ENCODE data around the gene SCP2.

SCP2 gene

DNA sequence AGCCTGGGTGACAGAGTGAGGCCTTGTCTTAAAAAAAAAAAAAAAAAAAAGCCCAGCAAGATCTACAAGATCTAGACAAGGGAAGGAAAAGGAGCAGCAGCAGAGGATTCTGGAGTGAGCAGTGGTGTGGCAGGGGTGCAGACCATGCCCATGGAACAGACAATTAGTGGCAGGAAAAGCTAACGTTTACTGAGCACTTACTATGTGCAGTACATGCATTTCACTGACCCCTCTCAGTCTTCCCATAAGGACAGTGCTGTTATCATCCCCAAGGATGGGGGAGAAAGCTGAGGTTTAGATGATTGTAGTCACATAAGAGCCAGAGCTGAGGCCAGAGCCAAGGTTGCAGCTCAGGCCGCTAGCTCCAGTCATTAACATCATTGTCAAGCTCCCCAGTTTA, 140.8 kb downstream of the SCP2 start:
- DNase-seq (ENCODE audit: low read depth, low spot score), result no peak

DNA sequence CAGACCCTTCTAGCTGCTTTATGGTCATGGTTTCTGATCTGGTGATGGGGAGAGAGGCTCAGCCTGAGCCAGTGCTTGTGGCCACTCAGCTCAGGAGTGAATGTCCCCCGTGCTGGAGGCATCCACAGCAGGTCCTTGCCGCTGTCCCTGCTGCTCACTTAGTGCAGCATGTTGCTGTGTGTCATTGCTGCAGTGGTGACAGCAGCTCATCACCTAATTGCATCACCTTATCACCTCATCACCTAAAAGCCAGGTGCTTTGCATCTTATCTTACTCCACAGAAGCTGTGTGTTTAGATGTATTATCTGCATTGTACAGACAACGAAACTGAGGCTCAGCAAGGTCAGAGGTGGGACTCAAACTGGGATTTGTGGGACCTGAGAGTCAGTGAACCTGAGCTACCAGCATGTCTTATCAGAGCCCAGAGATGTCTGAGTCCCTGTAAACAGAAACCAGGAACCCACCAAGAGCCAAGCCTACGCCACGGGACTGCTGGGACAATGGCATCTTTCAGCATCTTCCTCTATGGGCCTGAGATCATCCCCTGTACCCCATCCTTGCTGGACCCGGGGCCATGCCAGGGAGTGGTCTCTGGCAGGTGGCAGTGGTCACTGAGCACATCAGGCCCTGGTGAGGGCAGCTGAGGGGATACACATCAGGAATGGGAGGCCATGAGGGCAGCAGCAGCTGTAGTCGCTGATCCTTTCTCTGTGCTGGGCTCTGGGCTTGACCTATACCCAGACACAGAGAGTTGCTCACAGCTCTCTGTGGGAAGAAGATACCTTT, 141.4 kb downstream of the SCP2 start:
- no peak for DNase-seq (ENCODE audit: low read depth, low spot score)

DNA sequence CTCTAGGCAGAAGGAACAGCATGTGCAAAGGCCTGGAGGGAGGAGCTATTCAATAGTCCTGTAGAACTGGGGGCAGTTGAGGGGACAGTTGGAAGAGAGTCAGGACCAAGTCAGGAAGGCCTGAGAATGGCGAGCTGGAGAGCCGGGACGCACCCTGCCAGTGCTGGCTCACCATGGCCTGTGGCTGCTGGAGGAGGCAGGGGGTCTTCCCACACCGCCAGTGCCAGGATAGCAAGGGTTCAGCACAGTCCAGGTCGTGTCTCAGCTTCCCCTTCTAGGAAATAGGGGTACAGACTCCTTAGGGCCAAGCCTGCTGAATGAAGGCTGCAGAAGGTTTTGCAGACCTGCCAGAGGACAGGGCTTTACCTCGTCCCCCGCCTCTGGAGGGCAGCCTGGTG, 142.2 kb downstream of the SCP2 start:
- DNase-seq (ENCODE audit: low read depth, low spot score), result no peak

- no peak for DNase-seq (ENCODE audit: low read depth, low spot score)
Measured at GRCh38 chr1:53069663-53070327, 142.7 kb downstream of the SCP2 start.

DNA sequence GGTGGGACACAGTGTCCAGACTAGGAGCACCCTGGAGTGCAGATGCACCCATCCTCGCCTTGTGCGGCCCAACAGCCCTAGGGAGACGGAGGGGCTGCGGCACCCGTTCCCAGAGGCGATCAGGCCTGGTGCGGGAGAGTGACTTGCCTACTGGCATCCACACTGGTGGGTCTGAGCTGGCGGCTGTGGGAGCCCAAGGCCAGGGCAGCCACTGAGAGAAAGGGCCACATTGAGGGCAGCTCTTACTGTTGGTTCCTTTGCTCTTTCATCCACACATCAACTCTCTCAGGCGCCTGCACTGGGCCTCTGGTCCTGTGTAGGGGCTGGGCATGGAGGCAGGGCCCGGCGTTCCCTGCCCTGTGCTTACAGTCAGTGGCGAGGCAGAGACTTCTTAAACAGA, 143.5 kb downstream of the SCP2 start:
- DNase-seq (ENCODE audit: low read depth, low spot score), result no peak

DNA sequence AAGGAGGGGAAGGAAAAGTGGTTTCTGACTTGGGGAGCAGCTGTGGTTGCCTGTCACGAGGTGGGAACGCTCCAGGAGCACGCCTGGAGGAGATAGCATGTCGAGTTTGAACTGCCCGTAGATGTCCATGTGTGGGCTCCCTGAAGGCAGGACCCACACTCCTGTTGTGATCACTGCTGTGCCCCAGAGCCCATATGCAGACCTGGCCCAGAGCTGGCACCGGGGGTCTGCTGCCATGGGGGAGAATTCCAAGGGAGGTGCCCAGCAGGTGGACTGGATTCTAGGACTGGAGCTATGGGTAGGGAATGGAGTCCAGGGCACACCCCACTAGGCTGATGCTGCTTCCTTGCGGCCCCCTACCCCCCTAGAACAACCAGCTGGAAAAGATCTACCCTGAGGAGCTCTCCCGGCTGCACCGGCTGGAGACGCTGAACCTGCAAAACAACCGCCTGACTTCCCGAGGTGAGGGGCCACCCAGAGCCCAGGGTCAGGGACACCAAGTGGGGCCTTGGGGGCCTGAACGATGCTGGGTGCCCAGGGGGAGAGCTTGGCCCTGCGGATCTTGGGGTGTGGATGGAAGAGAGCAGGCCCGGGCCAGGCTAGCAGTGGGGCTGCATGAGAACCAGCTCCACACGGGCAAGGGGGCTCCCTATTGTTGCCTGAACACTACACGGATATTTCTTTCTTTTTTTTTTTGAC, 144.2 kb downstream of the SCP2 start:
- DNase-seq (ENCODE audit: low read depth, low spot score), result no peak

DNA sequence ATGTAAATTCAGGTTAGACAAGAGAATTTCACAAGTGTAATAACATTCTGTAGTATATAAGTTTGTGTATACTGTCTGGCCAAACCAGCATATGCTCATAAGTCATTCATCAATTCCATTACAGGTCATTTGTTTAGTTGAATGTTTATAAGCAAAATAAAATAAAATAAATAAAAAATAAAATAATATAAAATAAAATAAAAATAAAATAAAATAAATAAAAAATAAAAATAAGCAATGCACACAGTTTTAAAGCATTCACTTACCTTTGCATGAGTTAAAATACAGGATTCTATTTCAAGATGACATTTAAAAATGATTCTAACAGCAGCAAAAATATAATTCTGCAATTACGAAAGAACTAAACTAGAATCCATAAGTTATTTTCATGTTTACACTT, 144.8 kb downstream of the SCP2 start:
- no peak for DNase-seq (ENCODE audit: low read depth, low spot score)

DNA sequence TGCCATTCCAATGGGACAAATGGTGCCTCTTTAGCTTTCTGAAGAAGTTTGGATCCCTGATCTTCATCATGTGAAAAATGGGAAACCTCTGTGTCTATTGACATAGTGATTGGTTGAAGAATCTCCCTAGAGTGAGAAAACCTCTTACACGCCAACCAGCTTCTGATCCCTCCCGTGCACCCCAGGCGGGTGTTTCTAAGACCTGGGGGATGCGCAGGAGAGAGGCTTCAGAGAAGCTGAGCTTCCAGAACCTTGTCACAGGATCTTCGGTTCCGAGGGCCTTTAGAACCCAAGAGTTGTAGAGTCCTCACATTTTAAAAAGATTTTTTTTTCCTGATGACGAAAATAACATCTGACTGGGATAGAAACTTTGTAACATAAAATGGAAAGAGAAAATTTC, 146.2 kb downstream of the SCP2 start:
- no peak for DNase-seq (ENCODE audit: low read depth, low spot score)

DNA sequence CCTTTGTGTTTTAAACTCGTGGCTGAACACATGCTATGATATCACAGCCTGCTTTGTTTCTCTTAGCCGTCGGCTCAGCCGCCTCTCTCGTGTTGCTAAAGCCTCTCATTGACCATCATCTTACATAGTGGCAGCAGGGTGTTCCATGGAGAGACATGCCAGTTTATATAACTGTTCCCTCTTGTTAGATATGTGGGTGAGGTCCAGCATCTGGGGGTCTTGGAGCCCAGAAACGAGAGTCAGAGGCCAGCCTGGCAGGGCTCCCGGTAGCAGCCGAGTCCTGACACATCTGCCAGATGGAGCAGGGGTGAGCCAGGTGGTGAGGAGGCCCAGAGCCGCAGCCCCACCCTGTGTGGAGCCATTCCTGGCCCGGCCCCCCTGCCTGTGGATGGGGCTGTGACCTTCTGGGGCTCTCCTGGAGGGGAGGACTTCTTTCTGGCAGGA, 146.8 kb downstream of the SCP2 start:
- no peak for DNase-seq (ENCODE audit: low read depth, low spot score)

GRCh38 chr1:53074313-53075154, 147.5 kb downstream of the SCP2 start:
- no peak for DNase-seq (ENCODE audit: low read depth, low spot score)

GRCh38 chr1:53075206-53075605, 148.1 kb downstream of the SCP2 start:
- DNase-seq (ENCODE audit: low read depth, low spot score), result no peak

- no peak for DNase-seq (ENCODE audit: low read depth, low spot score)
Measured at GRCh38 chr1:53075761-53076163, 148.7 kb downstream of the SCP2 start.

GRCh38 chr1:53076165-53076564, 149.1 kb downstream of the SCP2 start:
- DNase-seq (ENCODE audit: low read depth, low spot score), result no peak

DNA sequence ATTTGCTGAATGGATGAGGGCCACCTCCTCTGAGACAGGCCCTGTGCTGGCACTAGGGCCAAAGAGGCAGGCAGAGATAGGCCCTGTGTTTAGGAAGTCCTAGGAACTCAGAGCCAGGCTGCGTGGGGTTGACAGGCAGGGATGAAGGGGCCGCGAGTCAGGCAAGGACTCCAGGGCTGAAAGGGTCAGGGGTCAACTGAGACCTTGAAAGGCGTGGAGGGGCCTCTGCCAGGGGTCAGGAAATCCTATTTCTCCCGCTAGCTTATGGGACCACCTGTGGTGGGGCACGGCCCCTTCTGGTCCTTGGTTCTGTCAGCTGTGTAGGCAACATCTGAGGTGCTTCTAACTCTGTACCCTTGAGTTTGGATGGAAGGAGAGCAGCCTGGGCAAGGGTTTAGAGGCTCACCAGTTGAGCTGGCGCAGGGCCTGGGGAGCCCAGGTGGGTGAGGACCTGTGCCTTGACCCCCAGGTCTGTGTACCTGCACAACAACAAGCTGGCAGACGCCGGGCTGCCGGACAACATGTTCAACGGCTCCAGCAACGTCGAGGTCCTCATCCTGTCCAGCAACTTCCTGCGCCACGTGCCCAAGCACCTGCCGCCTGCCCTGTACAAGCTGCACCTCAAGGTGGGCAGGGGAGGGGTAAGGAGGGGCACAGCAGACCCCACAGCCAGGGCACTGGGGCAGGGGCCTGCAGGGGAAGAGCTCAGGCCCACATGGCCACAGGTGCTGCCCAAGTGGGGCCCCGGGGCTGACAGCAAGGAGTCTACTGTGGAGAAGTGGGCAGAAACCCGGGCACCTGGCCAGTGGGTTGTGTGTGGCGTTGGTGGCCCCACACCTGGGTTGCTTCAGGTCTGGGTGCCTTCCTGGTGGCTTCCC, 149.9 kb downstream of the SCP2 start:
- DNase-seq (ENCODE audit: low read depth, low spot score), result no peak

GRCh38 chr1:53077599-53077965, 150.5 kb downstream of the SCP2 start:
- no peak for DNase-seq (ENCODE audit: low read depth, low spot score)

GRCh38 chr1:53078333-53079101, 151.4 kb downstream of the SCP2 start:
- no peak for DNase-seq (ENCODE audit: low read depth, low spot score)

GRCh38 chr1:53079251-53079650, 152.2 kb downstream of the SCP2 start:
- DNase-seq (ENCODE audit: low read depth, low spot score), result no peak

DNA sequence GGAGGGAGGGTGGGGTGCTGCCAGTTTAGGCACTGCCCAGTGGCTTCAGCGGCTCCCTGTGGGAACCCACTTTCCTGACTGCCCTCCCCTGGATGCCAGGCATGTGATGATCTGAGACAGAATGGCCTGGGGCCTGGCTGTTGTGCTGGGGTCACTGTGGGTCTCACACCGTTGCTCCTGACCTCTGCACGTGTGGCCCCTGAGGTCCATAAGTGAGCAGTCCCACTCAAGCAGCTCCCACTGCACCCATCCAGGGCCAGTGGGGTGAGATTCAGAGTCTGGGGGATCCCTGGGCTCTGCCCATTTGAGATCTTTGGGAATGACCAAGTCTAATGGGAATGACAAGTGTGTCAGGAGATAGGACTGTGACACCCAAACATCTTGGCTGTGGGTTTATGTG, 153.0 kb downstream of the SCP2 start:
- DNase-seq (ENCODE audit: low read depth, low spot score), result no peak

GRCh38 chr1:53080769-53081168, 153.7 kb downstream of the SCP2 start:
- DNase-seq (ENCODE audit: low read depth, low spot score), result no peak

Data from brain pericyte (primary cell).